HL-60 (cell line): ENCODE results near the gene ANKRD33.

Source experiments
- DNase-seq, 2 experiments: peaks; one replicate each; pipeline ENCODE4 v3.0.0-alpha.2; 2010 to 2020; ENCODE audit warnings: low read depth in 1 of 2, low spot score in 1 of 2
- H3K27ac ChIP-seq: fragments of 250-450 bp; sonication (Bioruptor Pico); replicated peaks from 2 replicates; pipeline ENCODE4 v1.5.1; 2020; ENCODE audit warnings: mild to moderate bottlenecking, moderate library complexity
- H3K27me3 ChIP-seq: fragments of 250-450 bp; sonication (Bioruptor Pico); 2 replicates; pipeline ENCODE4 v1.5.1; 2021; ENCODE audit warnings: mild to moderate bottlenecking, moderate library complexity; ENCODE audit not compliant: insufficient read depth, poor library complexity, severe bottlenecking
- H3K4me3 ChIP-seq: replicated peaks from 2 replicates; pipeline ENCODE4 v1.5.1; 2011; ENCODE audit warnings: mild to moderate bottlenecking, control low read depth, low read length; ENCODE audit not compliant: insufficient read depth
- CTCF ChIP-seq: IDR thresholded peaks from one replicate; pipeline ENCODE4 v1.5.1; 2011; ENCODE audit warnings: low read length, control low read depth, inconsistent platforms; ENCODE audit not compliant: insufficient read depth
- GABPA ChIP-seq: IDR thresholded peaks from 2 replicates; pipeline ENCODE4 v1.6.1; 2012; ENCODE audit warnings: low read depth
- POLR2AphosphoS5 ChIP-seq: IDR thresholded peaks from 2 replicates; pipeline ENCODE4 v1.6.1; 2012; ENCODE audit warnings: low read depth
- SPI1 ChIP-seq: IDR thresholded peaks from 2 replicates; pipeline ENCODE4 v1.6.1; 2012; ENCODE audit warnings: low read depth, mild to moderate bottlenecking, borderline replicate concordance
- TF ChIP-seq, protein P1 (sequence below): IDR thresholded peaks from 2 replicates; pipeline ENCODE4 v1.6.1; 2012; ENCODE audit warnings: low read depth; ENCODE audit not compliant: insufficient replicate concordance

The ANKRD33 gene

DNA sequence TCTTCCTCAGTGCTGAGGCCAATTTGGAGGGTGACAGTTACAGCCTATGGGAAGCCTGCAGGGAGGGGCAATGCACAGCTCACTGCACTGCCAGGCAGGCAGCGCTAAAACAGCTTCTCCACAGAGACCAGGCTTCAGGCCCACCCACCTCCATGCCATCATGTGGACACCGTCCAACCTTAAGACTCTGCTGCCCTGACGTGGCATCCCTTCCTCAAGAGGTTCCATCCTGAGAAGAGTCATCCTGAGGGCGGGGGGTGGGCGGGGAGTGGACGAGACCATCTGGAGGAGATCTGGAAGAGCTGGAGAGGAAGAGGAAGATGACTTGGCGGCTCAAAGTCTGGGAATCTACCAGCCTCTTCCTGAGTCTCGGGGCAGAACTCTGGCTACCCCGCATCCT, 11.0 kb downstream of the ANKRD33 start:
- H3K27ac ChIP-seq = no peak overlapping the region
- TF ChIP-seq, protein P1, sequence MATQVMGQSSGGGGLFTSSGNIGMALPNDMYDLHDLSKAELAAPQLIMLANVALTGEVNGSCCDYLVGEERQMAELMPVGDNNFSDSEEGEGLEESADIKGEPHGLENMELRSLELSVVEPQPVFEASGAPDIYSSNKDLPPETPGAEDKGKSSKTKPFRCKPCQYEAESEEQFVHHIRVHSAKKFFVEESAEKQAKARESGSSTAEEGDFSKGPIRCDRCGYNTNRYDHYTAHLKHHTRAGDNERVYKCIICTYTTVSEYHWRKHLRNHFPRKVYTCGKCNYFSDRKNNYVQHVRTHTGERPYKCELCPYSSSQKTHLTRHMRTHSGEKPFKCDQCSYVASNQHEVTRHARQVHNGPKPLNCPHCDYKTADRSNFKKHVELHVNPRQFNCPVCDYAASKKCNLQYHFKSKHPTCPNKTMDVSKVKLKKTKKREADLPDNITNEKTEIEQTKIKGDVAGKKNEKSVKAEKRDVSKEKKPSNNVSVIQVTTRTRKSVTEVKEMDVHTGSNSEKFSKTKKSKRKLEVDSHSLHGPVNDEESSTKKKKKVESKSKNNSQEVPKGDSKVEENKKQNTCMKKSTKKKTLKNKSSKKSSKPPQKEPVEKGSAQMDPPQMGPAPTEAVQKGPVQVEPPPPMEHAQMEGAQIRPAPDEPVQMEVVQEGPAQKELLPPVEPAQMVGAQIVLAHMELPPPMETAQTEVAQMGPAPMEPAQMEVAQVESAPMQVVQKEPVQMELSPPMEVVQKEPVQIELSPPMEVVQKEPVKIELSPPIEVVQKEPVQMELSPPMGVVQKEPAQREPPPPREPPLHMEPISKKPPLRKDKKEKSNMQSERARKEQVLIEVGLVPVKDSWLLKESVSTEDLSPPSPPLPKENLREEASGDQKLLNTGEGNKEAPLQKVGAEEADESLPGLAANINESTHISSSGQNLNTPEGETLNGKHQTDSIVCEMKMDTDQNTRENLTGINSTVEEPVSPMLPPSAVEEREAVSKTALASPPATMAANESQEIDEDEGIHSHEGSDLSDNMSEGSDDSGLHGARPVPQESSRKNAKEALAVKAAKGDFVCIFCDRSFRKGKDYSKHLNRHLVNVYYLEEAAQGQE = no peak
- TF ChIP-seq SPI1 (no peak), GABPA (no peak), POLR2AphosphoS5 (no peak), CTCF (no peak)
- H3K27me3 ChIP-seq = no peaks in the 10 kb centered on the region
- no peak overlapping the region for H3K4me3 ChIP-seq
- DNase-seq = no peak

DNA sequence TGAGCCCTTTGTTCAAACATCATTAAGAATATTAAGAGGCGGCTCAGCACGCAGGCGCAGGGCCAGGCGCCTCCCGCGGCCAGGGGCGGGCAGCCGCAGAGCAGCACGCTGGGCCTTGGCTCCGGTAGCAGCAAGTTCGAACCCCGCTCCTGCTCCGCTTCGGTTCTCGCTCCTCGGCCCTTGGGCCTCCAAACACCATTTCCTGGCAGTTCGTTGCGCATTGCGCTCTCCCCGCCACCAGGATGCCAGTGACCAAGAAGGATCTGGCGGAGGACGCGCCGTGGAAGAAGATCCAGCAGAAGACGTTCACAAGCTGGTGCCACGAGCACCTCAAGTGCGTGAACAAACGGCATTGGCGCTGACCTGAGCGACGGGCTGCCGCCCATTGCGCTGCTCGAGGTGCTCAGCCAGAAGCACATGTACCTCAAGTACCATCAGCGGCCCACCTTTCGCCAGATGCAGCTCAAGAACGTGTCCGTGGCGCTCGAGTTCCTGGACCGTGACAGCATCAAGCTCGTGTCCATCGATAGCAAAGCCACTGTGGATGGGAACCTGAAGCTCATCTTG, 12.5 kb downstream of the ANKRD33 start:
- H3K4me3 ChIP-seq = no peak overlapping the region
- no peak for DNase-seq
- TF ChIP-seq, protein P1 = no peak
- TF ChIP-seq GABPA (no peak), SPI1 (no peak), POLR2AphosphoS5 (no peak), CTCF (no peak)
- H3K27me3 ChIP-seq = no peaks in the 10 kb centered on the region
- H3K27ac ChIP-seq = no peak overlapping the region

DNA sequence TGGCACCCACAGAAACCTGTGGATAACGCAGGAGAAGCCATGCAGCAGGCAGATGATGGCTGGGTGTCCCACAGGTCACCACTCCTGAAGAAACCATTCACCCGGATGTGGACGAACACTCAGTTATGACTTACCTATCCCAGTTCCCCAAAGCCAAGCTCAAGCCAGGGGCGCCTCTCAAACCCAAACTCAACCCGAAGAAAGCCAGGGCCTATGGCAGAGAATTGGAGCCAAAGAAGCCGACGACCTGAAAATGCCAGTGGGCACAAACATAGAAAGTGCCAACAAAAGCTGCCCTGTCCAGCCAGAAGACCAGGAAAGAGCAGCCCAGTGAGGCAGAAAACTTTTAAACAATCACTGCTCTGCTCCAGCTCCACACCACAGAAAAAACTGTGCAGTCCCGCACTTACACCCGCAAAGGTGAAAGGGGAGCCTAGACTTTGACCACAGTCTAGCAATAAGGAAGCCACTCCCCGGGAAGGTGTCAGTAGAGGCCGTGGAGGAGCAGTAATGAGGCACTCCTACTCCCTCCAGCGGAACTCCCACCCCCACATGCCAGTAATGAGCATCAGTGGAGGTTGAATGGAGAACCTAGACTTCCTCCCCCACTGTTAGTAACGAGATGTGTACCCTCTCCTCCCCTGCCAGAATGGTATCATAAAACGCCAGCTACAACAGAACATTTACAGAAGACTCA, 13.4 kb downstream of the ANKRD33 start:
- no peak for TF ChIP-seq POLR2AphosphoS5
- TF ChIP-seq CTCF = no peak
- TF ChIP-seq, protein P1 = no peak
- no peak for TF ChIP-seq SPI1
- TF ChIP-seq GABPA = no peak
- H3K4me3 ChIP-seq = no peak overlapping the region
- DNase-seq = no peak
- H3K27ac ChIP-seq = no peak overlapping the region
- H3K27me3 ChIP-seq = no peaks in the 10 kb centered on the region
